ENCODE measurements around the gene SPNS2.

SPNS2 gene

DNA sequence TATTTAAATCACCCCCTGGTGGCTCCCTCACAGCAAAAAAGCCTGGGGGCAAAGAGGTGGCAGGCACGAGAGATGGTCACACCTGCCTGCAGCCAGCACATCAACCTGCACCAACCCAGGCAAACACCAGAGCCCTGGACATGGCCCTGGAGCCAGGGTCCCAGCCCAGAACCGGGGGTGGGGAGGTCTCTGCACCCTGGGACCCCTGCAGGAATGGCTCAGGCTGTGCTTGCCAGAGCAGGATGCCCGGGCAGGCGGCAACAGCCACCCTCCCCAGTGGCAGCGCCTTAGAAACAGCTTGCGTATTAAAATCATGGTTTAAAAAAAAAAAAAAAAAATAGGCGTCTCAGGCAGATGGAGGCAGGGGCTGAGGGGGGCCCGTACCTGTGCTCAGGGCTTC, 40.3 kb downstream of the SPNS2 start:
- no peak for DNase-seq

- no peak for DNase-seq
Observed at GRCh38 chr17:4539576-4540223, 41.0 kb downstream of the SPNS2 start.

- no peak for DNase-seq
Observed at GRCh38 chr17:4540224-4540651, 41.6 kb downstream of the SPNS2 start.

- DNase-seq, result no peak
Observed at GRCh38 chr17:4540687-4541327, 42.1 kb downstream of the SPNS2 start.

DNA sequence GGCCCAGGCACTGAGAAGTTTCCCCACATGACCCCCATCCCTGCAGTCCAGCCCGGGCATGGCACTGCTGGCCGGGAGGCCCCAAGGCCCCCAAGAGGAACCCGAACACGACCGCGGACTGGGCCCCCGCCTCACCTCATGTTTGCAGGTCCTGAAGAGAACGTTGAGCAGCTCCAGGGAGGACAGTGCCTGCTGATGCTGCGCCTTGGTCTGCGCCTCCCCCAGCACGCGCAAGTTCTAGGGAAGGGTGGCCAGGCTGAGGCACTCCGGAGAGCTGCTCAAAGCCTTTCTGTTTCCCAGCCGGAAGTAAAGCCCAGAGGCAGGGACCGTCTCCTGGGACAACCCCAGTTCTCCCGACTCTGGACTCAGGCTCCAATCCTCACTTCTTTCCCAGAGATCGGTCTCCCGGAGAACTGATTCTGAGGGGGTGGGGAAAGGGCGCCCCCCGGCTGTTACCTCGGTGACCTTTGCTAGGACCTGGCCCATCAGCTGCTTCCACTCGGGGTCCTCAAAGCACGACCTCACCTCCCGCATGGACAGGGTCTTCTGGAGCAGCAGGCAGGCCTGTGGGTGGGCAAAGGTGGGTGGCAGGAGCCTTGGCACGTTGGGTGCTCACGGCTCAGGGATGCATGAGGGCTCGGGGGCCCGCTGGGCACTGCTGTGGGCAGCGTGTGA, 42.8 kb downstream of the SPNS2 start:
- DNase-seq, result no peak

DNA sequence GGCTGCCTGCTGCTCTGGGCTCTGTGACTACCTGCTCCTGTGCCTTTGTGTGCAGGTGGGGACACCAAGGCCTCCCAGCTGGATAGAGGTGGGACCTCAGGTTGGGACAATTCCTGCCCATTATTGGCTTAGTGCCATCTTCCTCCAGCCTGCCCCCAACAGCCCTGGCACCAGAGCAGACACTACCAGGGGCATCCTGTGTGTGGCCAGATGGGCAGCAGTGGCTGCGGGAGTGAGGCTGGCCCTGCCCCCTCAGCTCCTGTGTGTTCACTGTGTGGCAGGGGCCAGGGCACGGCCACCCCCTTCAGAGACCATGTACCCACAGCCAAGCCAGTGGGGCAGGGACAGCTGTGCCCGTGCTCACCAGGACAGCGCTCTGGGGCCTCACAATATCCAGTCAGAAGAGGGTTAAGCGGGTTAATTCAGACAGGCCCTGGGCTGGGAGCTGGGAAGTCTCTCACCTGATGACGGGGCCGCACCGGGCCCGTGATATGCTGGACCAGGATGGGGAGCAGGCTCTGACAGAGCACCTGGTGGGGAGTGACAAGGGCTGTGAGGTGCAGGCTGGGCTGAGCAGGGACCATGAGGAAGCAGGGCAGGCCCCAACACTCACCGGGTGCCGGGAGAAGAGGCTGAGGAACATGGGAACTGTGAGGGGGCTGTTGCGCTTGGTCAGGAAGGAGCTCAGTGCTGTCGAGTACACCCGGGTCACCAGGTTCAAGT, 43.5 kb downstream of the SPNS2 start:
- DNase-seq, result no peak

DNA sequence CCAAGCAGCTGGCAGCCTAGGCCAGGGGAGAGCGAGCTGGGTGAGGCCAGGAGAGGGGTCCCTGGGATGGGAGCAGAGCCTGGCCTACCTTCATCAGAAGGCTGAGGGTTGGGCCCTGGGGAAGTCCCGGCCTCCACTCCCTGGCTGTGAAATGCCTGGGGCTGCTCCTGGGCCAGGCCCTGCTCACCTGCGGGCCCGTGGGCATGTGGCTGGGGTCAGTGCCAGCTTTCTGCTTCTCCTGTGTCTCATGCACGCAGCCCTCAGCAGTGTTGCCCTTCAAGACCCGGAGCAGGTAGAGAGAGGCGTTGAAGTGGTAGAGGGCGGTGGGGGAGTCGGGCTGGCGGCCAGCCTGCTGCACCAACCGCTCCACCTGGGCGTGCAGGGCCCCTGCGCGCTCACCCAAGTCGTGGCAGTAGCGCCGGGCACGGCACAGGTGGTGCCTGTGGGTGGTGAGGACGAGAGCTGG, 44.1 kb downstream of the SPNS2 start:
- no peak for DNase-seq

DNA sequence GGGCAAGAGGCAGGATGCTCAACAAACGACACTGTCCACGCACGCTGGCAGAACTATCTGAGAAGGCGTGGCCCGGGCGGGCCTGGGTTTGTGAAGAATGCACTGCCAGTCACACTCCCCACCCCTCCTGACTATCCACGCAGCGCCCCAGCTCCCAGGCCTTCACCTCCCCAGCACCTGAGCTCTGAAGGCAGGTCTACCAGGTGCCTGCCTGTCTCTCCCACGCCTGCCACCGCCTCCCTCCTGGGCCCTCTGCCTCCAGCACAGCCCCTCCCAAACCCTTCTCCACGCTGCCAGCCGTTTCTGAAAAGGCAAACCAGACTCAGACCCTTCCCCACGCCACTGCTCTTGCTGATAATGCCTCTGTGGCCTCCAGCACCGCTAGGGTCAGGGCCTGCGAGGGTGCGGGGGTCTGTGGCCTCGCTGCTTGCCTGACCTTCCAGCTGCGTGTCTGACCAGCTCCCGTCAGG, 44.9 kb downstream of the SPNS2 start:
- no peak for DNase-seq

- DNase-seq, result no peak
Observed at GRCh38 chr17:4544135-4544950, 45.7 kb downstream of the SPNS2 start.

- DNase-seq, result no peak
Observed at GRCh38 chr17:4544951-4545216, 46.2 kb downstream of the SPNS2 start.

DNA sequence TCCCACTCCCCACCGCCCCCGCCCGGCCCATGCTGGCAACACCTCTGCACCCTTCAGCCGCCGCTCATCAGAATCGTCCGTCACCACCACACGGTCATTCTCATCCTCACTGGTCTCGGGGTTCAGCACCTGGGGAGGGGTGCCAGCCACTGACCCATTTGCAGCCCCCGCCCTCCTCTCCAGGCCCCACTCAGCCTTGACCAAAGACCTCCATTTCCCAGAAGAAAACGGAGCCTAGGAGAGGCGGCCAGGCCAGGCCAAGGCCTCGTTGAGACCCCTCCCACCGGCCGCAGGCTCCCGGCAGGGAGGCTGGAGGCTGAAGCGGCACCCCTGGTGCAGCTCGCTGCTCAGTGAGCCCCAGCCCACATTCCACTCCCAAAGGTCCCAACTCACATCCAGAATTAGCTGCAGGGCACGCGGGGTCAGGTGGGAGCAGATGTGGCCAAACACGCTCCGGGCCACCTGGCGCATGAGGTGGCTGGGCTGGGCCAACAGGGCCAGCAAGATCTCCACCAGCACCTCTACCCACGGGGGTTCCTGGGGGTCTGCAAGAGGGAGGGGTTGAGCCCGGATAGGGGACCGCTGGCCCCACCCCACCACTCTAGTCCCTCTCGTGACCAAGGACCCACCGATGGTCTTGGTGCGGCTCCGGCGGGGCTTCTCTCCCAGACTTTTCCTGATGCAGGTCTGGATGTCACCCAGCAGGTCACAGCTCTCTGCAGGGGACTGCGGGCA, 46.7 kb downstream of the SPNS2 start:
- DNase-seq, result no peak

DNA sequence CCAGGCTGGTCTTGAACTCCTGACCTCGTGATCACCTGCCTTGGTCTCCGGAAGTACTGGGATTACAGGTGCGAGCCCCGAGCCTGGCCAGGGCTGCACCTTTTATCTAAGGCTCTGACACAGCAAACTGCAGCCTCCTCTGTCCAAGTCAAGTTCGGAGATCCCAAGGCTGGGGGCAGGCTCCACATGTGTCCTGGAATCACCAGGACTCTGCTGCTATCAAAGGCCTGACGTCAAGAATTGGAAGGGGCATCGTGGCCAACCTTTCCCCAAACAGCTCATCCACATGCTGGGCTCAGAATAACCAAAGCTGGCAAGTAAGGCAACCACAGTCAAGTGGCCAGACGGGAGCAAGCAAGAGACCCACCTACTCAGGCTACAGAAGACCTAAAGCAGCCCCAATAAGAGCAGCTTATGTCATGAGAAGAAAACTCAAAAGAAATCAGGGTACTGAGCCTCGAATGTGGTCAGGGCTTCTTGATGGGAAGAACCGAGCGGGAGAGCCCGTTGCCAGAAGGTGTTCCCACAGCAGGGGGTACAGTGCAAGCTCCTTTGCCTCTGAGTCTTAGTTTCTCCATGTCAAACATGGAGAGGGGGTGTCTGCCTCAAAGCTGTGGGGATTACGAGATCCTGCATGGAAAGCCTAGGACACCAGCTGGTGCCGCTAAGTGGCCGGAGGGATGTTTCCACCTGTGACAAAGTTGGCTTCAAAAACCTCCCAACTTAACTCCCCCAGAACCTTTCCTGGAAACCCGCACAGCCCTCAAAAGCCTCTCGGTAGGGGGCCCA, 48.6 kb downstream of the SPNS2 start:
- DNase-seq, result no peak

DNA sequence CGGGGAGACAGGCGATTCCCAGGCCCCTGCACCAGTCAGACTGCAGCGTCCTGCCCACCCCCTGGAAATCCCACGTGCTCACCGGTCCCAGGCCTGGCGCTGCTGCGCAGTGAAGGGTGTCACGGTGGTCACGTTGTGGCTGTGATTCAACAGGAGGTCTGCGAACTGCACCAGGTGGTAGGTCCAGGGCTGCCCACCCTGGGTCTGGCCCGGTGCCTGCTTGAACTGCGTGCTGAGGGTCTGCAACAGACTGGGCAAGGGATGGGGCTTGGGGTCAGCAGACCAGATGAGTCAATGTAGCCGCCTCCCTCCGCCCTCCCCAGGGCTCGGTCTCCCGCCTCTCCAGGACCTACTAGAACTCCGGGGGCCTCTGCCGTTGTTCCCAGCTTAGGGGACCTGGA, 49.4 kb downstream of the SPNS2 start:
- DNase-seq, result no peak

GRCh38 chr17:4548721-4549531, 50.2 kb downstream of the SPNS2 start:
- no peak for DNase-seq

DNA sequence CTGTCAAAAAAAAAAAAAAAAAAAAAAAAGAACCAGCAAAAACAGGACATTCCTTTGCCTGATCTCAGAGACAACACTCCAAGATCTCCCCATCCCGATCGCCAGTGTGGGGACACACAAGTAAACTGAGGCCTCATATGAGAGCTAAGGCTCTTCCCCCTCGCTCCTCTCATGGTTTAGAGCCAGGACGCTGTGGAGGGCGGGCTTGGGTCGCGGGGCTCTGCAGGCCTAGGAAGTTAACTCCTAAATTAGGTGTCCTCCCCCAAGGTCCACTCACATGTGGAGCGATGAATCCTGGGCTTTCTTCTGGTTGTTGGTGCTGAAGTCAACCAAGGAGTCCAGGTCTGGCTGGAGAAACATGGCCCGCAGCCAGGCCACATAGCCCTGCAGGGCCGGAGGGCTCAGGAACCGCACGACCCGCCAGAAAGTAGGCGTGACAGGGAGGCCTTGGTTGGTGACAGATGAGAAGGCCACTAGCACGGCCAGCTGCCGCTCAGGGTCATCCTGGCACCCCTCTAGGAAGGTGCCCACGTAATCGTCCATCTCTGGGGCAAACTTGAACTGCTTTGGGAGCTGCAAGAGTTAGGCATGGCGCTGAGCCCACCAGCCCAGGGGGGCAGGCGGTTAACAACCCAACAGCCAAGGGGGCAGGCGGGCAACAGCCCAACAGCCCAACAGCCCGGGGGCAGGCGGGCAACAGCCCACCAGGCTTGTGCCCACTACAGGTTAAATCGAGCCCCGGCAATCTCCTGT, 51.3 kb downstream of the SPNS2 start:
- no peak for DNase-seq

GRCh38 chr17:4550534-4551039, 51.9 kb downstream of the SPNS2 start:
- DNase-seq, result no peak

DNA sequence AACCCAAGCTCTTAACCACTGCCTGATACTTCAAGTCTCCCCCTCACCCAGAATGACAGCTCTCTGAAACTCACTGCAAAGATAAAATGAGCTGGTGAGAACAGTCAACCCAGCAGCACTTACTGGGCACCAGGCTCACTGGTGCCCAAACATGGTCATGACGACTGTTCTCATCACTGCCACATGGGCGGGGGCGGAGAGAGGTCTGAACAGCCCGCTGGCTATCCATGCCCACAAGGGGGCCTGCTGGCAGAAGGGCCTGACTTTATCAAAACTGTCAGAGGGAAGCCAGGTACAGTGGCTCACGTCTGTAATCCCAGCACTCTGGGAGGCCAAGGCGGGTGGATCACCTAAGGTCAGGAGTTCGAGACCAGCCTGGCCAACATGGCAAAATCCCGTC, 52.5 kb downstream of the SPNS2 start:
- no peak for DNase-seq

DNA sequence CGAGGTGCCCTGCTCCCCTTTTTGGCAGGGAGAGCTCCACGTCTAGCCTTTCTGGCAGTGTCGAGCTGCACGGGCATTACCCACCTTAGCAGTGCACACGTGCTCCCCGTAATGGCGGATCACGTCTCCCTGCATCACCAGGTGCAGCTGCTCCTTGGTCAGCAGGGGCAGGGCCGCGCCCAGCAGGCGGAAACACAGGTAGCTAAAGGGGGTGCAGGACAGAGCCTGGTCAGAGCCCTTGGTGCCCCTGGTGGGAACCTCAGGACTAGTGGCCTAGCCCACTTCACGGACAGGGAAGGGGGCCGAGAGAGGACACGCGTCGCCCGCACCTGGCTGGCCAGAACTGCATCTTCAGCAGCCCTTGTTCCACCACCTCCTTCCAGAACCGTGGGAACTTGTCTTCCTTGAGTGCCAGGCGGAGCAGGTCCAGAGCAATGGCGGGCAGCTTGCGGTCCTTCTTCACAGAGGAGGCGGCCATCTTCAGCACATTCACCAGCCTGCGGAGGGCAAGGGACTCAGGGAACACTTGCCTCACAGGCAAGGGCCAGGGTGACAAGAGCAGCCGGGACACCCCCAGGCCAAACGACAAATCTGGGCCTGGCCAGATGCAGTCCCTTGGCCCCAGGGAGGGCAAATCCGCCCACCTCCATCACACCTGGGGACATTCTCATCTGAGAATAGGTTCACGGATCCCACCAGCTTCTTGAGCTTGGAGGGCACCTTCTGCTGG, 53.3 kb downstream of the SPNS2 start:
- no peak for DNase-seq

DNA sequence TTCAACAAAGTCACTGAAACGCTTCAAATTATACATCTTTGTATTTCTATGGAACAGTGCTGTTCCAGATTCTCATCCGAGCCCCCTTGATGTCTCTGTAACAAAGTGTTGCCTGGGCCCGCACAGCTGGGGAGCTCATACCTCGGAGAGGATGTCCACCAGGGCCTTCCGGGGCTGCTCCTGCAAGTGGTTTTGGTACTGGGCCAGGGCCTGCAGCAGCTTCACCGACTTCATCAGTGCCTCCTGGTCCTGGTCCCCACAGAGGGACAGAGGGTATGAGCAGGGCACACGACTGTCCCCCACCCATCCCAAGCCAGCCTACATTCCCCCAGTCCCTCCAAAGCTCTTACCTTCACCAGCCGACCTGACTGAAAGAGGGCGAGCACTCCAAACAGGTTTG, 55.0 kb downstream of the SPNS2 start:
- DNase-seq, result no peak

Data from CD4-positive, alpha-beta T cell treated with Interleukin-21 for 1 hour (primary cell).